CD14-positive monocyte (primary cell): Measurements from ENCODE around the gene MEIS2. TPM values are rescaled to one million over a fixed set of nuclear protein-coding genes. Genes with fewer than 3 reads are reported as not detected.

ENCODE experiments used
- DNase-seq, 3 donors: peaks; one replicate each; pipeline ENCODE4 v3.0.0-alpha.2; 2011 to 2022
- H2AFZ ChIP-seq: 2 replicates; pipeline ENCODE4 v1.6.0; 2012; ENCODE audit warnings: mild to moderate bottlenecking, low read depth, low read length, inconsistent platforms; ENCODE audit not compliant: insufficient read depth, poor library complexity, severe bottlenecking
- H3K27ac ChIP-seq, 2 donors: 1 replicate in 1 of 2; 2 replicates in 1 of 2; pipeline ENCODE4 v1.5.1; 2012 to 2013; ENCODE audit warnings: low read length in 2 of 2, control low read depth in 1 of 2, inconsistent platforms in 1 of 2, low read depth in 1 of 2, mild to moderate bottlenecking in 1 of 2
- H3K27me3 ChIP-seq, 2 donors: one replicate each; pipeline versions ENCODE4 v1.6.0 to v1.6.1; 2011 to 2013; ENCODE audit warnings: low read length in 2 of 2; ENCODE audit not compliant: control insufficient read depth in 2 of 2, insufficient read depth in 2 of 2
- H3K36me3 ChIP-seq, 2 donors: replicated peaks in 1 of 2; 1 replicate in 1 of 2; 2 replicates in 1 of 2; pipeline versions ENCODE4 v1.5.1 to v1.6.1; 2012 to 2013; ENCODE audit warnings: low read length in 2 of 2, control low read depth in 1 of 2, inconsistent platforms in 1 of 2, mild to moderate bottlenecking in 1 of 2; ENCODE audit not compliant: insufficient read depth in 2 of 2, control insufficient read depth in 1 of 2
- H3K4me1 ChIP-seq, 2 donors: 1 replicate in 1 of 2; 2 replicates in 1 of 2; pipeline versions ENCODE4 v1.5.1 to v1.6.1; 2012 to 2013; ENCODE audit warnings: low read length in 2 of 2, control low read depth in 1 of 2, inconsistent platforms in 1 of 2, mild to moderate bottlenecking in 1 of 2, moderate library complexity in 1 of 2; ENCODE audit not compliant: insufficient read depth in 2 of 2, control insufficient read depth in 1 of 2
- H3K4me2 ChIP-seq: replicated peaks from 2 replicates; pipeline ENCODE3; 2012; ENCODE audit warnings: low read length, moderate library complexity, mild to moderate bottlenecking; ENCODE audit not compliant: poor library complexity, severe bottlenecking; ENCODE audit errors: extremely low read depth
- H3K4me3 ChIP-seq, 3 experiments: fragments of 200-600 bp in 1 of 3; sonication (generic) in 1 of 3; replicated peaks in 1 of 3; 1 replicate in 2 of 3; 2 replicates in 1 of 3; pipeline ENCODE4 v1.5.1; 2011 to 2013; ENCODE audit warnings: low read length in 3 of 3, mild to moderate bottlenecking in 3 of 3, control low read depth in 2 of 3, low read depth in 2 of 3, inconsistent platforms in 1 of 3, moderate library complexity in 1 of 3
- H3K79me2 ChIP-seq: 2 replicates; pipeline ENCODE4 v1.6.0; 2012; ENCODE audit warnings: mild to moderate bottlenecking, control low read depth, inconsistent platforms, low read length, moderate library complexity; ENCODE audit not compliant: insufficient read depth
- H3K9ac ChIP-seq: 2 replicates; pipeline ENCODE4 v1.6.0; 2017; ENCODE audit warnings: low read length, mild to moderate bottlenecking; ENCODE audit not compliant: insufficient read depth, poor library complexity, severe bottlenecking
- H3K9me3 ChIP-seq, 2 donors: replicated peaks in 1 of 2; 1 replicate in 1 of 2; 2 replicates in 1 of 2; pipeline versions ENCODE4 v1.5.1 to v1.6.1; 2012 to 2013; ENCODE audit warnings: low read length in 2 of 2, control low read depth in 1 of 2; ENCODE audit not compliant: control insufficient read depth in 1 of 2, insufficient read depth in 1 of 2
- H4K20me1 ChIP-seq: 2 replicates; pipeline ENCODE4 v1.6.0; 2012; ENCODE audit warnings: mild to moderate bottlenecking, low read length, control low read depth, moderate library complexity; ENCODE audit not compliant: insufficient read depth
- H3K27ac Mint-ChIP-seq, 7 donors: one replicate each; pipeline ENCODE4 v1.8.0; 2020; ENCODE audit warnings: mild to moderate bottlenecking in 7 of 7, mixed read lengths in 7 of 7, moderate library complexity in 6 of 7, inconsistent platforms in 2 of 7
- H3K27me3 Mint-ChIP-seq, 3 donors: one replicate each; pipeline ENCODE4 v1.8.0; 2021 to 2022; ENCODE audit warnings: low read depth in 3 of 3, mild to moderate bottlenecking in 3 of 3, mixed read lengths in 3 of 3, moderate library complexity in 3 of 3, inconsistent platforms in 1 of 3
- H3K36me3 Mint-ChIP-seq, 2 donors: one replicate each; pipeline ENCODE4 v1.8.0; 2020; ENCODE audit warnings: mixed read lengths in 2 of 2, inconsistent platforms in 1 of 2, mild to moderate bottlenecking in 1 of 2
- H3K4me1 Mint-ChIP-seq: one replicate; pipeline ENCODE4 v1.8.0; 2020; ENCODE audit warnings: mild to moderate bottlenecking, mixed read lengths
- H3K4me3 Mint-ChIP-seq, 2 donors: one replicate each; pipeline ENCODE4 v1.8.0; 2020; ENCODE audit warnings: mild to moderate bottlenecking in 2 of 2, mixed read lengths in 2 of 2, moderate library complexity in 1 of 2
- H3K9me3 Mint-ChIP-seq, 7 donors: one replicate each; pipeline ENCODE4 v1.8.0; 2020 to 2022; ENCODE audit warnings: mixed read lengths in 7 of 7, mild to moderate bottlenecking in 6 of 7, moderate library complexity in 6 of 7, inconsistent platforms in 2 of 7
- WGBS: methylation state at CpG from one replicate; pipeline ENCODE4 v1.1.5; 2013; ENCODE audit warnings: missing lambda C conversion rate; ENCODE audit not compliant: insufficient coverage; 5-methylcytosine and 5-hydroxymethylcytosine counted together
- intact Hi-C, 2 donors: fragments of 100-400 bp; cut with micrococcal nuclease; formaldehyde crosslinking; loops; one replicate each; pipeline versions ENCODE4 v1.15.0 to v1.15.1; 2023
- polyA plus RNA-seq, 3 donors: library from polyadenylated mRNA; depleted of rRNA in 1 of 3; unstranded in 2 of 3; stranded (reverse) in 1 of 3; fragments of 300-500 nt in 2 of 3; fragments of >200 nt in 1 of 3; fragmentation: Illumina TruSeq in 2 of 3; gene quantifications; 1 replicate in 2 of 3; 2 replicates in 1 of 3; pipeline ENCODE4 v1.2.3, GENCODE V29; 2012 to 2021
- TF ChIP-seq, protein P1 (sequence below): fragments of 200-600 bp; IDR thresholded peaks from one replicate; pipeline ENCODE4 v1.8.0; 2022; ENCODE audit warnings: antibody characterized with exemption, mild to moderate bottlenecking

MEIS2 gene
- polyA plus RNA-seq, 3 donors, result not detected

DNA sequence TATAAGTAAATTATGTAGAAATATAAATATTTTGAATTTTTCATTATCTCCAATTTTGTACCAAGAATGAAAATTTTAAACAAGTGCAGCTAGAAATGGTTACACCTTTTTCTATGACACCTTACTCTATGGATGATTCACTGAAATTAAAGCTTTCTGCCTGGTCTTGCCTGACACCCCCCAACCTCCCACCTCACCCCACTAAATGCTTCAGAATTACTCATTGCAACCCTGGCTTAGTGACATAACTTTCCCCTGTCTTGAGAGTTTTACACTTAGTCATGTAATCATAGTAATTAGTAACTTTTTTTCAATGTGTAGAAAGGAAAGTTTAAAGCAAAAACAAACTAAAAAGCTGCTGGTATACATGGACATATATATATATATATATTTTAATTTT lies 42.0 kb upstream of the MEIS2 start:
- no peak overlapping the region for H3K9ac ChIP-seq
- no peak overlapping the region for H3K4me2 ChIP-seq
- H3K4me1 Mint-ChIP-seq, result no peaks in the 10 kb centered on the region
- H3K4me3 Mint-ChIP-seq, result no peak overlapping the region
- H3K27me3 ChIP-seq, result peaks cover 0 to 4% of the 10 kb centered on the region in 2 donors
- no peaks in the 10 kb centered on the region for H3K79me2 ChIP-seq
- no peaks in the 10 kb centered on the region for H3K36me3 Mint-ChIP-seq
- H3K9me3 ChIP-seq, result no peaks in the 10 kb centered on the region
- no peaks in the 10 kb centered on the region for H3K36me3 ChIP-seq
- H3K4me1 ChIP-seq, result no peaks in the 10 kb centered on the region
- DNase-seq, result no peak
- peaks cover 0 to 4% (median 1%) of the 10 kb centered on the region in 3 donors for H3K27me3 Mint-ChIP-seq
- no peak overlapping the region for H3K27ac Mint-ChIP-seq
- no peak overlapping the region for H3K27ac ChIP-seq
- TF ChIP-seq, protein P1, sequence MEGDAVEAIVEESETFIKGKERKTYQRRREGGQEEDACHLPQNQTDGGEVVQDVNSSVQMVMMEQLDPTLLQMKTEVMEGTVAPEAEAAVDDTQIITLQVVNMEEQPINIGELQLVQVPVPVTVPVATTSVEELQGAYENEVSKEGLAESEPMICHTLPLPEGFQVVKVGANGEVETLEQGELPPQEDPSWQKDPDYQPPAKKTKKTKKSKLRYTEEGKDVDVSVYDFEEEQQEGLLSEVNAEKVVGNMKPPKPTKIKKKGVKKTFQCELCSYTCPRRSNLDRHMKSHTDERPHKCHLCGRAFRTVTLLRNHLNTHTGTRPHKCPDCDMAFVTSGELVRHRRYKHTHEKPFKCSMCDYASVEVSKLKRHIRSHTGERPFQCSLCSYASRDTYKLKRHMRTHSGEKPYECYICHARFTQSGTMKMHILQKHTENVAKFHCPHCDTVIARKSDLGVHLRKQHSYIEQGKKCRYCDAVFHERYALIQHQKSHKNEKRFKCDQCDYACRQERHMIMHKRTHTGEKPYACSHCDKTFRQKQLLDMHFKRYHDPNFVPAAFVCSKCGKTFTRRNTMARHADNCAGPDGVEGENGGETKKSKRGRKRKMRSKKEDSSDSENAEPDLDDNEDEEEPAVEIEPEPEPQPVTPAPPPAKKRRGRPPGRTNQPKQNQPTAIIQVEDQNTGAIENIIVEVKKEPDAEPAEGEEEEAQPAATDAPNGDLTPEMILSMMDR, result no peak
- intact Hi-C loops, result no loop called here
- no peak overlapping the region for H2AFZ ChIP-seq
- H3K4me3 ChIP-seq, result no peak overlapping the region
- H3K9me3 Mint-ChIP-seq, result no peaks in the 10 kb centered on the region
- H4K20me1 ChIP-seq, result no peaks in the 10 kb centered on the region

DNA sequence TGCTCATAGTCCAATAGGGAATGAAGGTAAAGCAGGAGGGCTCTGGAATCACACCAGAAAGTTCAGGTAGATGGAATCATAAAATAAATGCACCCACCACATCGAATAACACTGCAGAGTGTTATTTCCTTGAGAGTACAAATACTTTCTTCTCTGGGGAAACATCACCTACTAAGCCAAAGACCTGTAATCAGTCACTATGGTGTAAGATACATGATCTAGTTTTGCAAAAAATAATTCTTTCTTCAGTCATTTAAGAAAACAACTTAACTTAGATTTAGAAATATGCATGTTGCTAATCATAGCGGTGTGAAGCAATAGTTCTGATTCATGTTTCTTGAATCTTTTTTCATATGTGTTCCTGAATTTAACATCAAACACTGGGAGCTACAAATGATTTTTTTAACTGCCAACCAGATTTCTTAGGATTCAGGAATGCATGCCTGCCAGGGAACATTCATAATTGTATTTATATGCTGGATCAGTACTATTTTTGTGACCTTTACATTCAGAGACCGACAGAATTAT lies 40.2 kb upstream of the MEIS2 start:
- no peak overlapping the region for H3K27ac Mint-ChIP-seq
- no peaks in the 10 kb centered on the region for H4K20me1 ChIP-seq
- H3K4me3 Mint-ChIP-seq, result no peak overlapping the region
- no peak for DNase-seq
- peaks cover 0 to 4% (median 1%) of the 10 kb centered on the region in 3 donors for H3K27me3 Mint-ChIP-seq
- intact Hi-C loops, result no loop called here
- H3K9ac ChIP-seq, result no peak overlapping the region
- no peak overlapping the region for H2AFZ ChIP-seq
- H3K36me3 ChIP-seq, result no peaks in the 10 kb centered on the region
- H3K4me2 ChIP-seq, result no peak overlapping the region
- no peak overlapping the region for H3K27ac ChIP-seq
- no peaks in the 10 kb centered on the region for H3K9me3 Mint-ChIP-seq
- no peaks in the 10 kb centered on the region for H3K4me1 ChIP-seq
- no peak overlapping the region for H3K4me3 ChIP-seq
- no peaks in the 10 kb centered on the region for H3K36me3 Mint-ChIP-seq
- no peaks in the 10 kb centered on the region for H3K79me2 ChIP-seq
- peaks cover 0 to 4% of the 10 kb centered on the region in 2 donors for H3K27me3 ChIP-seq
- no peaks in the 10 kb centered on the region for H3K9me3 ChIP-seq
- TF ChIP-seq, protein P1, result no peak
- no peaks in the 10 kb centered on the region for H3K4me1 Mint-ChIP-seq
- WGBS, result no CpG with 5 or more reads among the region's 3 CpGs
